Colonic mucosa (tissue), 4 donors: ENCODE results near the gene POLE3. TPM values are rescaled to one million over a fixed set of nuclear protein-coding genes. Genes with fewer than 3 reads are reported as not detected.
"Not testable (repeated sequence)": the region's sequence is repeated elsewhere in the genome, so short reads cannot be mapped to it uniquely, and the experiment has no call there.

Experiments
- DNase-seq: peaks from one replicate; pipeline ENCODE4 v3.0.0-alpha.2; 2020
- H3K27ac ChIP-seq: fragments of 200-600 bp; one replicate; pipeline ENCODE4 v1.8.0; 2021
- H3K27me3 ChIP-seq: fragments of 200-600 bp; one replicate; pipeline ENCODE4 v1.8.0; 2021
- H3K36me3 ChIP-seq: fragments of 200-600 bp; one replicate; pipeline ENCODE4 v1.8.0; 2021
- H3K4me1 ChIP-seq: fragments of 200-600 bp; one replicate; pipeline ENCODE4 v1.8.0; 2021; ENCODE audit warnings: mild to moderate bottlenecking
- H3K4me3 ChIP-seq: fragments of 200-600 bp; one replicate; pipeline ENCODE4 v1.8.0; 2021
- H3K9ac ChIP-seq, 2 donors: one replicate each; pipeline ENCODE4 v1.7.0; 2013; ENCODE audit warnings: control low read depth in 2 of 2, low read depth in 2 of 2, low read length in 2 of 2
- H3K9me3 ChIP-seq: fragments of 200-600 bp; one replicate; pipeline ENCODE4 v1.8.0; 2021
- CTCF ChIP-seq: fragments of 200-600 bp; IDR thresholded peaks from one replicate; pipeline ENCODE4 v1.8.0; 2022; ENCODE audit warnings: antibody characterized with exemption, mild to moderate bottlenecking
- intact Hi-C: fragments of 100-400 bp; cut with DNase I; formaldehyde crosslinking; loops from one replicate; pipeline ENCODE4 v1.14.1; 2022
- total RNA-seq, 2 donors: library from RNA; stranded (reverse); fragmentation: NEBNext Ultra II Directional in 1 of 2; extraction: Animal tissue kit (Norgen Biotek cat#: 25700) in 1 of 2; gene quantifications; one replicate each; pipeline ENCODE4 v1.2.1, GENCODE V29; 2021
- donor health status: healthy.
- donor health status: DM: no; HTN: no; CAD: no.
- donor health status: DM: no; HTN: no; CAD: no.

The POLE3 gene
- total RNA-seq, 2 donors from 2014 or later, result 27.0 to 46.6 TPM

DNA sequence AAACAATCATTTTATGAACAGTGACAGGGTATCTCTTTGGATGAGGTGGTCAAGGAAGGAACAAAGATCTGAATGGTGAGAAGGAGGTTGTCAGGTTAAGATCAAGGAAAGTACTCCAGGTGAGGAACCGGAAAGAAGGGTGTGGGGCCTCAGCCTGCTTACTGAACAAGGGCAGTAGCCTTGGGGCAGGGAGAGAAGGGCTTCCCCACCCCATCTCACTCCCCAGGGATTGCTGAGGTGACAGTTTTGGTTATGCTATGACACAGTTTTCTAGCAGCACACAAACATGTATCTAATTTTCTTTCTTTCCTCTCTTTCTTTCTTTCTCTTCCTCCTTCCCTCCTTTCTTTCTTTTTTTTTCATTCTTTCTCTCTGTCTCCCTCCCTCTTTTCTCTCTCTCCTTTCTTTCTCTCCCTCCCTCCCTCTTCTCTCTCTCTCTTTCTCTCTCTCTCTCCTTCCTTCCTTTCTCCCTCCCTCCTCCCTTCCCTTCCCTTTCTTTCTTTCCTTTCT is 29.6 kb downstream of the POLE3 start:
- Histone ChIP-seq H3K36me3 (no peaks in the 10 kb centered on the region), H3K27me3 (no peaks in the 10 kb centered on the region), H3K9me3 (no peaks in the 10 kb centered on the region), H3K9ac (peak overlapping the region in 1 of 2 donors; percentile 38), H3K4me1 (no peaks in the 10 kb centered on the region), H3K4me3 (no peak overlapping the region), H3K27ac (peak overlapping the region; percentile 79)
- DNase-seq, result peak; percentile 73
- TF ChIP-seq CTCF, result no peak
- intact Hi-C loops, result loop anchor here (5.0 kb wide), 1 partner anchor 39 kb away; the partner anchor contains the start of gene WDR31

- H3K9me3 ChIP-seq, H3K27ac ChIP-seq, H3K4me1 ChIP-seq, DNase-seq, H3K4me3 ChIP-seq, H3K27me3 ChIP-seq, H3K36me3 ChIP-seq: not testable (repeated sequence)
- H3K9ac ChIP-seq, result peak overlapping the region in 1 of 2 donors; percentile 0
- intact Hi-C loops, result loop anchor here (5.0 kb wide), 1 partner anchor 38 kb away; the partner anchor contains the start of gene WDR31
These were observed 30.7 kb downstream of the POLE3 start for GRCh38 chr9:113379829-113380210.

DNA sequence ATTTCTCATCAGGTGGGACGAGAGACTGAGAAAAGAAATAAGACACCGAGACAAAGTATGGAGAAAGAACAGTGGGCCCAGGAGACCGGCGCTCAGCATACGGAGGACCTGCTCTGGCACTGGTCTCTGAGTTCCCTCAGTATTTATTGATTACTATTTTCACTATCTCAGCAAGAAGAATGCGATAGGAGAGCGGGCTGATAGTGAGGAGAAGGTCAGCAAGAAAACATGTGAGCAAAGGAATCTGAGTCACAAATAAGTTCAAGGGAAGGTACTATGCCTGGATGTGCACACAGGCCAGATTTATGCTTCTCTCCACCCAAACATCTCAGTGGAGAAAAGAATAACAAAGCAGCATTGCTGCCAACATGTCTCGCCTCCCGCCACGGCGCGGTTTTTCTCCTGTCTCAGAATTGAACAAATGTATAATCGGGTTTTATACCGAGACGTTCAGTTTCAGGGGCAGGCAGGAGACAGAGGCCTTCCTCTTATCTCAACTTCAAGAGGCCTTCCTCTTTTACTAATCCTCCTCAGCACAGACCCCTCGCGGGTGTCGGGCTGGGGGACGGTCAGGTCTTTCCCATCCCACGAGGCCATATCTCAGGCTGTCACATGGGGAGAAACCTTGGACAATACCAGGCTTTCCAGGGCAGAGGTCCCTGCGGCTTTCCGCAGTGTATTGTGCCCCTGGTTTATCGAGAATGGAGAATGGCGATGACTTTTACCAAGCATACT is 31.2 kb downstream of the POLE3 start:
- H3K36me3 ChIP-seq, H3K9me3 ChIP-seq, H3K4me3 ChIP-seq, H3K4me1 ChIP-seq, H3K27me3 ChIP-seq, DNase-seq, intact Hi-C loops, H3K27ac ChIP-seq: not testable (repeated sequence)
- H3K9ac ChIP-seq, result peak overlapping the region in 1 of 2 donors; percentile 26

GRCh38 chr9:113376634-113377567 is 33.6 kb downstream of the POLE3 start, which contains the start of gene HDHD3:
Gene HDHD3 (minus strand): TSS chr9:113376986. CDS start chr9:113374354, 2,632 bp downstream.
- no peaks in the 10 kb centered on the region for H3K27me3 ChIP-seq
- intact Hi-C loops, result no loop called here
- peaks cover 8% of the 10 kb centered on the region for H3K36me3 ChIP-seq
- H3K9me3 ChIP-seq, result no peaks in the 10 kb centered on the region
- peaks cover 11% of the 10 kb centered on the region for H3K4me1 ChIP-seq
- H3K27ac ChIP-seq, result peak within 1 kb of the TSS; percentile 89
- no peak for TF ChIP-seq CTCF
- H3K9ac ChIP-seq, result peak within 1 kb of the TSS; percentile 84 to 85
- peak within 1 kb of the TSS; percentile 69 for H3K4me3 ChIP-seq
- DNase-seq, result peak; percentile 92

DNA sequence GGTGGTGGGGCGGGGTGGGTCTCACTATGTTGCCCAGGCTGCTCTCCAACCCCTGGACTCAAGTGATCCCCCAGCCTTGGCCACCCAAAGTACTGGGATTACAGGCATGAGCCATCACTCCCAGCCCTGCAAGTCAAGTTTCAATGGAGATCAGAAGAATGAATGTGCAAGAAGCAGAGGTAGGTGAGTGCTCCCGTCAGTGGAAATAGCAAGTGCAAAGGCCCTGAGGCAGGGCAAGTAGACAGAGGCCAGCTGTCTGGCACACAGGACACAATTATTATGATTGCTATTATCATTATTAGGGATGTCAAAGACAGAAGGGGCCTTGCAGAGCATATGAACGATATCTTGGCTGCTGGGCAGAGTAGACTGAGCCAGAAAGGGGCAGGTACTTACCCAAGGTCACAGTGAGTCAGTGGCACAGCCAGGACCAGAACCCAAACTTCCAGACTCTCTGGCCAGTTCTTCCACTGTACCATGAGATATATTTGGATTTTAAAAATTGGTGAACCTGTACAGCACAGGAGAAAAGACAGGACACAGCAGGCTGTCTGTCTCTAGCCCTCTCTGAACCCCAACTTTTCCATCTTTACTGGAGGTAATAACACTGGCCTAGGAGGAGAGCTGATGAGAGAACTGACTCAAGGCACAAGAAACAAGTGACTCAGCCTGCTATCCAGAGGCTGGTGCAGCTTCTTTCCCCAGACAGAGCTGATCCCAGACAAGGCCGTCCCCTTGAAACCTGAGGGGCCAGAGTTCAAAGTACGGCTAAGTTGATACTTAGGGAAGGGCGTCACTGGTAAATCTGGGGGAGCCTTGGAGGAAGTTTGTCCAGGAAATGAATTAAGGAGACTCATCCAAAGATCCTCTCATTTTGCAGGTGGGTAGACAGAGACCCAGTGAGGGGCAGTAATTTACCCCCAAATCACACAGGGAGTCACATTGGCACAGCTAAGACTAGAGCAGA is 35.1 kb downstream of the POLE3 start:
- Histone ChIP-seq H3K9ac (peak overlapping the region in 1 of 2 donors; percentile 70), H3K4me3 (peak overlapping the region; percentile 69), H3K27me3 (no peaks in the 10 kb centered on the region), H3K4me1 (peaks cover 11% of the 10 kb centered on the region), H3K36me3 (peaks cover 8% of the 10 kb centered on the region), H3K9me3 (no peaks in the 10 kb centered on the region), H3K27ac (peak overlapping the region; percentile 89)
- no peak for TF ChIP-seq CTCF
- intact Hi-C loops, result no loop called here
- peak; percentile 76 for DNase-seq
